GM12878 (cell line): ENCODE results near the gene PMEL. TPM values are rescaled to one million over a fixed set of nuclear protein-coding genes. Genes with fewer than 3 reads are reported as not detected.

Experiments
- BRCA1 ChIP-seq: IDR thresholded peaks from 2 replicates; pipeline ENCODE4 v1.6.1; 2011; ENCODE audit warnings: low read depth, low read length, improper control_type of control experiment
- CBX5 ChIP-seq: sonication (generic); IDR thresholded peaks from 2 replicates; pipeline ENCODE4 v1.6.1; 2016; ENCODE audit warnings: low read depth, moderate library complexity, mild to moderate bottlenecking, inconsistent platforms
- CEBPZ ChIP-seq: fragments of 150-350 bp; IDR thresholded peaks from 2 replicates; pipeline ENCODE4 v1.6.1; 2016; ENCODE audit warnings: low read depth, low read length
- CHD2 ChIP-seq: IDR thresholded peaks from 2 replicates; pipeline ENCODE4 v1.6.1; 2011; ENCODE audit warnings: low read depth, low read length, improper control_type of control experiment, borderline replicate concordance
- CTCF ChIP-seq, 3 experiments: IDR thresholded peaks in 2 of 3; conservative IDR thresholded peaks in 1 of 3; 2 replicates each; pipeline ENCODE4 v1.5.1; 2011; ENCODE audit warnings: low read depth in 3 of 3, low read length in 3 of 3, mild to moderate bottlenecking in 3 of 3, control low read depth in 2 of 3, moderate library complexity in 2 of 3, inconsistent platforms in 1 of 3, mixed read lengths in 1 of 3; ENCODE audit not compliant: control insufficient read depth in 2 of 3, insufficient read depth in 1 of 3; ENCODE audit errors: extremely low read depth in 1 of 3
- E2F8 ChIP-seq: fragments of 450-650 bp; IDR thresholded peaks from 2 replicates; pipeline ENCODE4 v1.6.1; 2018; ENCODE audit warnings: mild to moderate bottlenecking, low read depth, moderate library complexity; ENCODE audit not compliant: partially characterized antibody
- HCFC1 ChIP-seq: fragments of 150-350 bp; IDR thresholded peaks from 2 replicates; pipeline ENCODE4 v1.6.1; 2014; ENCODE audit warnings: low read length
- LARP7 ChIP-seq: fragments of 450-650 bp; IDR thresholded peaks from 2 replicates; pipeline ENCODE4 v1.6.1; 2017; ENCODE audit warnings: mild to moderate bottlenecking
- MLLT1 ChIP-seq: fragments of 450-650 bp; IDR thresholded peaks from 2 replicates; pipeline ENCODE4 v1.6.1; 2016; ENCODE audit warnings: mild to moderate bottlenecking
- NBN ChIP-seq: fragments of 450-650 bp; IDR thresholded peaks from 2 replicates; pipeline ENCODE4 v1.6.1; 2016
- NFIC ChIP-seq: IDR thresholded peaks from 2 replicates; pipeline ENCODE4 v1.6.1; 2012; ENCODE audit warnings: low read depth, mild to moderate bottlenecking, inconsistent platforms, low read length, moderate library complexity
- PKNOX1 ChIP-seq: fragments of 450-650 bp; IDR thresholded peaks from 2 replicates; pipeline ENCODE4 v1.6.1; 2016; ENCODE audit warnings: mild to moderate bottlenecking
- RAD21 ChIP-seq: IDR thresholded peaks from 2 replicates; pipeline ENCODE4 v1.6.1; 2011; ENCODE audit warnings: mild to moderate bottlenecking, low read depth, low read length, moderate library complexity; ENCODE audit not compliant: insufficient read depth
- SKIL ChIP-seq: fragments of 450-650 bp; IDR thresholded peaks from 2 replicates; pipeline ENCODE4 v1.6.1; 2017; ENCODE audit warnings: mild to moderate bottlenecking, low read depth, inconsistent platforms; ENCODE audit not compliant: poor library complexity, severe bottlenecking
- SRF ChIP-seq, 2 experiments: IDR thresholded peaks; 2 replicates each; pipeline ENCODE4 v1.6.1; 2011; ENCODE audit warnings: low read depth in 2 of 2, low read length in 2 of 2, mild to moderate bottlenecking in 1 of 2, moderate library complexity in 1 of 2
- ZNF384 ChIP-seq: IDR thresholded peaks from 2 replicates; pipeline ENCODE4 v1.6.1; 2012; ENCODE audit warnings: low read depth, mild to moderate bottlenecking, low read length, improper control_type of control experiment, borderline replicate concordance
- polyA plus RNA-seq, 11 experiments: library from polyadenylated mRNA; depleted of rRNA in 4 of 11; unstranded in 6 of 11; stranded (reverse) in 5 of 11; fragments of >200 nt; fragmentation: Nextera tagmentation in 4 of 11; fragmentation: Illumina TruSeq in 1 of 11; extraction: Ambion mirVana in 4 of 11; extraction: Trizol in 1 of 11; gene quantifications; 1 replicate in 1 of 11; 2 replicates in 10 of 11; pipeline versions ENCODE4 v1.2.1 to v1.2.3, GENCODE V29; 2011 to 2016; ENCODE audit warnings: inconsistent platforms in 2 of 11, missing spikeins in 2 of 11, low read depth in 1 of 11
- total RNA-seq, 4 experiments: library from RNA; depleted of rRNA in 3 of 4; stranded (reverse); fragments of >200 nt in 3 of 4; fragmentation: Illumina TruSeq in 1 of 4; extraction: Trizol in 1 of 4; gene quantifications; 2 replicates each; pipeline versions ENCODE4 v1.2.1 to v1.2.3, GENCODE V29; 2013 to 2021

PMEL gene
- total and polyA plus RNA-seq, 10 of the 15 experiments (the other 5 are each of a cell fraction or from before 2014, with no cell fraction given), result 0.32 to 1.6 (median 0.56) TPM

GRCh38 chr12:55940065-55940732, 25.6 kb downstream of the PMEL start (continued):
- TF ChIP-seq LARP7 (no peak; the same call in 1 of the 2 replicates), NBN (peak; percentile 72), BRCA1 (no peak), CBX5 (no peak), NFIC (no peak), CTCF (IDR thresholded peaks at IDR 0.05 in 2 of 3, conservative IDR thresholded peaks at IDR 0.05 in 1 of 3; ENCODE audit: control insufficient read depth in 2 of 3, extremely low read depth in 1 of 3, insufficient read depth in 1 of 3, low read depth in 3 of 3, low read length in 3 of 3) (peak; percentile 91 to 95 (median 94); a peak in 5 of 6 replicates), SRF (IDR thresholded peaks at IDR 0.05; ENCODE audit: low read depth in 2 of 2, low read length in 2 of 2) (no peak), E2F8 (peak; percentile 23), RAD21 (peak; percentile 82), HCFC1 (no peak), SKIL (no peak), ZNF384 (no peak), CHD2 (0 out of 2 replicates have a peak, but pooled peaks have one; percentile 39), MLLT1 (0 out of 2 replicates have a peak, but pooled peaks have one; percentile 32), PKNOX1 (no peak), CEBPZ (no peak)
- TF ChIP-seq, all 136 proteins: peak for 17
